ENCODE results near the gene IGSF6. TPM values are rescaled to one million over a fixed set of nuclear protein-coding genes. Genes with fewer than 3 reads are reported as not detected.

The IGSF6 gene
- total and polyA plus RNA-seq, 2 of the 13 experiments (the other 11 are each of a cell fraction or from before 2014, with no cell fraction given) = not detected

DNA sequence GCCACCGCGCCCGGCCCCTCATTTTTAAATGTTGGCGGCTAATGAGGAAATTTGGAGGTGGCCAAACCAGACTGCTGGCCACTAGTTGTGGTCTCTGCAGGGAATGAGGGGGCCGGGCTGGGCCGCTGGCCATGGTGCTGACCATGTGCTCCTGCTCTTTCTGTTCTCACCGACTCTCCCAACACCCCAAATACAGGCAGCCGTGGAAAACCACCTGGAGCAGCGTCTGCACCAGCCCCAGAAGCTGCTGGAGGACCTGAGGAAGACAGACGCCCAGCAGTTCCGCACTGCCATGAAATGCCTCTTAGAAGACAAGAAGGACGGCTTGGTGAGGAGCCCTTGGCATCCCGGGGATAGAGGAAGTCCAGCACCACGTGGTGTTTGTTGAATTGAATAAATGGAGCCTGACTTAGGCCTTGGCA is 32.6 kb upstream of the IGSF6 start (continued):
- no peak for TF ChIP-seq JUN (CRISPR knock-in tag; IDR thresholded peaks at IDR 0.05)
- TF ChIP-seq, protein P1, sequence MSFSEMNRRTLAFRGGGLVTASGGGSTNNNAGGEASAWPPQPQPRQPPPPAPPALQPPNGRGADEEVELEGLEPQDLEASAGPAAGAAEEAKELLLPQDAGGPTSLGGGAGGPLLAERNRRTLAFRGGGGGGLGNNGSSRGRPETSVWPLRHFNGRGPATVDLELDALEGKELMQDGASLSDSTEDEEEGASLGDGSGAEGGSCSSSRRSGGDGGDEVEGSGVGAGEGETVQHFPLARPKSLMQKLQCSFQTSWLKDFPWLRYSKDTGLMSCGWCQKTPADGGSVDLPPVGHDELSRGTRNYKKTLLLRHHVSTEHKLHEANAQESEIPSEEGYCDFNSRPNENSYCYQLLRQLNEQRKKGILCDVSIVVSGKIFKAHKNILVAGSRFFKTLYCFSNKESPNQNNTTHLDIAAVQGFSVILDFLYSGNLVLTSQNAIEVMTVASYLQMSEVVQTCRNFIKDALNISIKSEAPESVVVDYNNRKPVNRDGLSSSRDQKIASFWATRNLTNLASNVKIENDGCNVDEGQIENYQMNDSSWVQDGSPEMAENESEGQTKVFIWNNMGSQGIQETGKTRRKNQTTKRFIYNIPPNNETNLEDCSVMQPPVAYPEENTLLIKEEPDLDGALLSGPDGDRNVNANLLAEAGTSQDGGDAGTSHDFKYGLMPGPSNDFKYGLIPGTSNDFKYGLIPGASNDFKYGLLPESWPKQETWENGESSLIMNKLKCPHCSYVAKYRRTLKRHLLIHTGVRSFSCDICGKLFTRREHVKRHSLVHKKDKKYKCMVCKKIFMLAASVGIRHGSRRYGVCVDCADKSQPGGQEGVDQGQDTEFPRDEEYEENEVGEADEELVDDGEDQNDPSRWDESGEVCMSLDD (CRISPR knock-in tag; IDR thresholded peaks at IDR 0.05; ENCODE audit: borderline replicate concordance) = 0 out of 2 replicates have a peak, but pooled peaks have one; percentile 35
- no peak for TF ChIP-seq ZNF101 (CRISPR knock-in tag; IDR thresholded peaks at IDR 0.05; ENCODE audit: borderline replicate concordance, low read depth)
- TF ChIP-seq ZNF790 (CRISPR knock-in tag; IDR thresholded peaks at IDR 0.05; ENCODE audit: borderline replicate concordance) = no peak
- TF ChIP-seq, protein P2, sequence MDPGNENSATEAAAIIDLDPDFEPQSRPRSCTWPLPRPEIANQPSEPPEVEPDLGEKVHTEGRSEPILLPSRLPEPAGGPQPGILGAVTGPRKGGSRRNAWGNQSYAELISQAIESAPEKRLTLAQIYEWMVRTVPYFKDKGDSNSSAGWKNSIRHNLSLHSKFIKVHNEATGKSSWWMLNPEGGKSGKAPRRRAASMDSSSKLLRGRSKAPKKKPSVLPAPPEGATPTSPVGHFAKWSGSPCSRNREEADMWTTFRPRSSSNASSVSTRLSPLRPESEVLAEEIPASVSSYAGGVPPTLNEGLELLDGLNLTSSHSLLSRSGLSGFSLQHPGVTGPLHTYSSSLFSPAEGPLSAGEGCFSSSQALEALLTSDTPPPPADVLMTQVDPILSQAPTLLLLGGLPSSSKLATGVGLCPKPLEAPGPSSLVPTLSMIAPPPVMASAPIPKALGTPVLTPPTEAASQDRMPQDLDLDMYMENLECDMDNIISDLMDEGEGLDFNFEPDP (CRISPR knock-in tag; conservative IDR thresholded peaks at IDR 0.05) = 0 out of 2 replicates have a peak, but pooled peaks have one; percentile 60
- 0 out of 2 replicates have a peak, but pooled peaks have one; percentile 22 for TF ChIP-seq KDM2A (CRISPR knock-in tag; IDR thresholded peaks at IDR 0.05; ENCODE audit: borderline replicate concordance, low read depth)
- TF ChIP-seq PHB2 (IDR thresholded peaks at IDR 0.05; ENCODE audit: partially characterized antibody) = no peak
- no peak for TF ChIP-seq PCBP2 (optimal IDR thresholded peaks at IDR 0.05; ENCODE audit: low read depth, low read length, poor library complexity, severe bottlenecking)
- TF ChIP-seq SSRP1 (CRISPR knock-in tag; IDR thresholded peaks at IDR 0.05) = no peak
- 0 out of 2 replicates have a peak, but pooled peaks have one; percentile 69 for TF ChIP-seq ZNF296 (CRISPR knock-in tag; conservative IDR thresholded peaks at IDR 0.05)
- no peak for TF ChIP-seq SMARCE1 (IDR thresholded peaks at IDR 0.05; ENCODE audit: borderline replicate concordance)
- TF ChIP-seq KMT2B (CRISPR knock-in tag; IDR thresholded peaks at IDR 0.05) = 0 out of 2 replicates have a peak, but pooled peaks have one; percentile 36
- TF ChIP-seq ZNF768 (CRISPR knock-in tag; IDR thresholded peaks at IDR 0.05) = peak; percentile 44; the same call in 1 of the 2 replicates
- no peak for TF ChIP-seq GATAD1 (CRISPR knock-in tag; IDR thresholded peaks at IDR 0.05)
- TF ChIP-seq, protein P3, sequence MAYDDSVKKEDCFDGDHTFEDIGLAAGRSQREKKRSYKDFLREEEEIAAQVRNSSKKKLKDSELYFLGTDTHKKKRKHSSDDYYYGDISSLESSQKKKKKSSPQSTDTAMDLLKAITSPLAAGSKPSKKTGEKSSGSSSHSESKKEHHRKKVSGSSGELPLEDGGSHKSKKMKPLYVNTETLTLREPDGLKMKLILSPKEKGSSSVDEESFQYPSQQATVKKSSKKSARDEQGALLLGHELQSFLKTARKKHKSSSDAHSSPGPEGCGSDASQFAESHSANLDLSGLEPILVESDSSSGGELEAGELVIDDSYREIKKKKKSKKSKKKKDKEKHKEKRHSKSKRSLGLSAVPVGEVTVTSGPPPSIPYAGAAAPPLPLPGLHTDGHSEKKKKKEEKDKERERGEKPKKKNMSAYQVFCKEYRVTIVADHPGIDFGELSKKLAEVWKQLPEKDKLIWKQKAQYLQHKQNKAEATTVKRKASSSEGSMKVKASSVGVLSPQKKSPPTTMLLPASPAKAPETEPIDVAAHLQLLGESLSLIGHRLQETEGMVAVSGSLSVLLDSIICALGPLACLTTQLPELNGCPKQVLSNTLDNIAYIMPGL (CRISPR knock-in tag; IDR thresholded peaks at IDR 0.05; ENCODE audit: borderline replicate concordance in 1 of 2, low read depth in 1 of 2) = no peak
- no peak for TF ChIP-seq ZNF432 (CRISPR knock-in tag; IDR thresholded peaks at IDR 0.05; ENCODE audit: borderline replicate concordance)
- TF ChIP-seq, protein P4, sequence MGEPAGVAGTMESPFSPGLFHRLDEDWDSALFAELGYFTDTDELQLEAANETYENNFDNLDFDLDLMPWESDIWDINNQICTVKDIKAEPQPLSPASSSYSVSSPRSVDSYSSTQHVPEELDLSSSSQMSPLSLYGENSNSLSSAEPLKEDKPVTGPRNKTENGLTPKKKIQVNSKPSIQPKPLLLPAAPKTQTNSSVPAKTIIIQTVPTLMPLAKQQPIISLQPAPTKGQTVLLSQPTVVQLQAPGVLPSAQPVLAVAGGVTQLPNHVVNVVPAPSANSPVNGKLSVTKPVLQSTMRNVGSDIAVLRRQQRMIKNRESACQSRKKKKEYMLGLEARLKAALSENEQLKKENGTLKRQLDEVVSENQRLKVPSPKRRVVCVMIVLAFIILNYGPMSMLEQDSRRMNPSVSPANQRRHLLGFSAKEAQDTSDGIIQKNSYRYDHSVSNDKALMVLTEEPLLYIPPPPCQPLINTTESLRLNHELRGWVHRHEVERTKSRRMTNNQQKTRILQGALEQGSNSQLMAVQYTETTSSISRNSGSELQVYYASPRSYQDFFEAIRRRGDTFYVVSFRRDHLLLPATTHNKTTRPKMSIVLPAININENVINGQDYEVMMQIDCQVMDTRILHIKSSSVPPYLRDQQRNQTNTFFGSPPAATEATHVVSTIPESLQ (CRISPR knock-in tag; conservative IDR thresholded peaks at IDR 0.05) = 0 out of 2 replicates have a peak, but pooled peaks have one; percentile 53
- TF ChIP-seq HMG20B (CRISPR knock-in tag; conservative IDR thresholded peaks at IDR 0.05) = 0 out of 2 replicates have a peak, but pooled peaks have one; percentile 21
- no peak for TF ChIP-seq GABPB1 (CRISPR knock-in tag; IDR thresholded peaks at IDR 0.05)
- no peak for TF ChIP-seq HIVEP1 (CRISPR knock-in tag; IDR thresholded peaks at IDR 0.05)
